ENCODE data around the gene MT3.
A peak's percentile ranks its signal among the peaks of the same experiment; 100 is the strongest.
"Not testable (repeated sequence)": the region's sequence is repeated elsewhere in the genome, so short reads cannot be mapped to it uniquely, and the experiment has no call there.

The MT3 gene

GRCh38 chr16:56580391-56581048, 8.8 kb upstream of the MT3 start:
- no peak for DNase-seq

GRCh38 chr16:56582911-56583310, 6.4 kb upstream of the MT3 start:
- DNase-seq = not testable (repeated sequence)

GRCh38 chr16:56583351-56584168, 5.8 kb upstream of the MT3 start:
- DNase-seq = no peak

- DNase-seq = no peak
Observed at GRCh38 chr16:56584276-56584675, 5.1 kb upstream of the MT3 start.

DNA sequence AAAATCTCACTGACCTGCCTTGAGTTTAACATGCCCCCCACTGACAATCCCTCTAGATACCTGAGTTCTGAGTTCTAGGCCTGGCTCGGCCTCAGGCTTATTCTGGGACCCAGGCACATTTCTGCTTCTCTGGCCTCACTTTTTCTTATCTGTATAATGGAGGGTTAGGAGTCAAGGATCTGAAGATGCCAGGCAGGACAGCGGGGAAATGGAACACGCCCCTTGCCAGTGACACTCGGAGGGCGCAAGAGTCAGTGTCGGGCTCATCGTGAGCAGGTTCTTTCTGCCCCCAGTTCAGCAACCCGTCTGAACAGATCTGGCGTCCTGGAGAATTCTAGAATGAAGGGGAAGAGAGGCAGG, 567 bp upstream of the MT3 start:
- DNase-seq = no peak

GRCh38 chr16:56591377-56592060, 2.2 kb downstream of the MT3 start:
- no peak for DNase-seq

DNA sequence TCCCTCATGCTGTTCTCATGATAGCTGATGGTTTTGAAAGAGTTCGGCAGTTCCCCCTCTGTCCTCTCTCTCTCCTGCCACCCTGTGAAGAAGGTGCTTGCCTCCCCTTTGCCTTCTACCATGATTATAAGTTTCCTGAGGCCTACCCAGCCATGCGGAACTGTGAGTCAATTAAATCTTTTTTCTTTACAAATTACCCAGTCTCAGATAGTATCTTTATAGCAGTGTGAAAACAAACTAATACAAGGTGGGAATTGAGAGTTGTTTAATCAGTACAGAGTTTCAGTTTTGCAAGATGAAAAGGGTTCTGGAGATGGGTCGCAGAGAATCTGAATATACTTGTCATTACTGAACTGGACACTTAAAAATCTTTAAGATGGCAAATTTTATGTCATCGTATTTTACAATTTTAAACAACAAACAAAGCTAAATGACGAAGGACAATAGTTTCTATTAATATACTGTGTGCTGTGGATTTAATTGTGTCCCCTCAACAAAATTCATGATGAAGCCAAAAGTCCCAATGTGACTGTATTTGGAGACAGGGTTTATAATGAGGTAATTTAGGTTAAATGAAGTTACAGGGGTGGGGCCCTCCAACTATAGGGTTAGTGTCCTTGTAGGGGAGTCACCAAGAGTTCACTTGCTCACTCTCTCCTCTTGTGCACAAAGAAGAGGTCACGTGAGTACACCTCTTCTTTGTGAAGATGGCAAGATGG, 4.4 kb downstream of the MT3 start:
- DNase-seq = no peak

DNA sequence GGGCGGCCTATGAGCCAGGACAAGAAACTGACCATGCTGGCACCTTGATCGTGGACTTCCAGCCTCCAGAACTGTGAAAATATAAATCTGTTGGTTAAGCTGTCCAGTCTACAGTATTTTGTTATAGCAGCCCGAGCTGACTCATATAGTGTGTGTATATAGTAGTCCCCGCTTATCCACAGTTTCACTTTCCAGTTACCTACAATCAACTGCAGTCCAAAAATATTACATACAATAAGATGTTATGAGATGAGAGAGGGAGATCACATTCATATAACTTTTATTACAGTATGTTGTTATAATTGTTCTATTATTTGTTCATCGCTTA, 4.9 kb downstream of the MT3 start:
- no peak for DNase-seq

- peak in 1 of 2 donors; percentile 55 for DNase-seq
Observed at GRCh38 chr16:56600398-56600999, 11.2 kb downstream of the MT3 start.

DNA sequence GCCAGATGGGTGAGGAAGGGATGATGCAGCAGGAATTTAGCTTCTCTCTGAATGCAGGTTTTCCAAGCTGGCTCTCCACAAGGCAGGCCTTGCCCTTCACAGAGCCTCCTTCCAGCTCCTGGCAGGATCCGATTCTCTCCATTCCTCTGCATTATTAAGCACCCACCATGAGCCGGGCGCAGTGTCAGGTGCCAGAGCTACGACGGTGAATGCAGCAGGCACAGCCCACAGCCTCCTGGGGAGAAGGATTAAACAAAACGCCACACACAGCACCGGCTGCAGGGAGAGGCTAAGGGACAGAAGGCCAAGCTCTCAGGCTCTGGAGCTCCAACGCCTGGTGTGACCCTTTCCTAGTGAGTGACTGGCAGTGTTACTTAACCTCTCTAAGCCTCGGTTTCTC, 12.0 kb downstream of the MT3 start:
- DNase-seq = no peak

DNA sequence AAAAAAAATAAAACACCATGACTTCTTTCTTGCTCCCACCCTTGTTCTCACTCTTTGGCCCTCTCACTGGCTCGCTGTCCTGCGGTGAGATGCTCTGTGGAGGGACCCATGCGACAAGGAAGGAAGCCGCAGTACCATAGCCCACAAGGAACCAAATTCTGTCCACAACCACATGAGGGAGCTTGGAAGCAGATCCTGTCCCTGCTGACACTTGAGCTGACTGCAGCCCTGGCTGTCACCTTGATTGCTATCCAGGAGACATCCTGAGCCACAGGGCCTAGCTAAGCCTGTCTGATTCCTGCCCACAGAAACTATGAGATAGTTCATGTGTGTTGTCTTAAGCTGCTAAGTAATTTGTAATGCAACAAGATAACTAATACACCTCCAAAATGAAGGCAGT, 14.3 kb downstream of the MT3 start:
- peak in 1 of 2 donors; percentile 30 for DNase-seq

- DNase-seq = no peak
Observed at GRCh38 chr16:56604966-56605365, 15.6 kb downstream of the MT3 start.

GRCh38 chr16:56605475-56605874, 16.1 kb downstream of the MT3 start:
- no peak for DNase-seq

DNA sequence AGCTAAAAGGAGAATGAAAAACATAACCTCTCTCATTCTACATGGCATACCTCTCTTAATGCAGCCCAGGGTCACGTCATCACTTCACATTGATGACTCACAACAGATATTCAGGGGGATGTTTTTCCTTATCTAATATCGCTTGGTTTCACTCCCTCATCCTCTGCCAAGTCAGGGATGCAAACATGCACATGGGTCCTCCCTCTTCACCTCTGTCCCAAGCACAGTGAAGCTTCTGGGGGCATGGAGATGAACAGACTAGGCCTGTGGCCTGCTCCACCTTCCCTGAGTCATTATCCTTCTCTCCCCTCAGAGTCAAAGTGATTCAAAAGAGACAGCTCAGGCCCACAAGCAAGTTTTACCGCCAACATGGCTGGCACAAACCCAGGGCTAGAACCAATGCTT, 16.7 kb downstream of the MT3 start:
- DNase-seq = no peak

GRCh38 chr16:56606476-56607108, 17.3 kb downstream of the MT3 start:
- DNase-seq = no peak

GRCh38 chr16:56607109-56607618, 17.8 kb downstream of the MT3 start:
- no peak for DNase-seq

DNA sequence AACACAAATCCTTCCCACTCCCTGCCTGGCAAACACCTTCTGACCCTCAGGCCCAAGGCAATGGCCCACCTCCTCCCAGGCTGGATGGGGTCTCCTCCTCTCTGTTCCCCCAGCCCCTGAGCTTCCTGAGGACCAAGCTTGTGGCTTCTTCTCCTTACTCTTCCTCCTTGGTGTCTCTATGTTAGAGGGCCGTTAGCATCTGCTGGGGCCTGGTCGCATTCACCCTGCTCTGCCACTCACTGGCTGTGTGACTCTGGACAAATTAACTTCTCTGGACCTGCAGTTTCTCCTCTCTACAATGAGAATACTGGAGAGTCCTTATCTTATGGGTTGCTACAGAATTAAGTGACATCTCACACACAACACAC, 18.3 kb downstream of the MT3 start:
- DNase-seq = no peak

DNA sequence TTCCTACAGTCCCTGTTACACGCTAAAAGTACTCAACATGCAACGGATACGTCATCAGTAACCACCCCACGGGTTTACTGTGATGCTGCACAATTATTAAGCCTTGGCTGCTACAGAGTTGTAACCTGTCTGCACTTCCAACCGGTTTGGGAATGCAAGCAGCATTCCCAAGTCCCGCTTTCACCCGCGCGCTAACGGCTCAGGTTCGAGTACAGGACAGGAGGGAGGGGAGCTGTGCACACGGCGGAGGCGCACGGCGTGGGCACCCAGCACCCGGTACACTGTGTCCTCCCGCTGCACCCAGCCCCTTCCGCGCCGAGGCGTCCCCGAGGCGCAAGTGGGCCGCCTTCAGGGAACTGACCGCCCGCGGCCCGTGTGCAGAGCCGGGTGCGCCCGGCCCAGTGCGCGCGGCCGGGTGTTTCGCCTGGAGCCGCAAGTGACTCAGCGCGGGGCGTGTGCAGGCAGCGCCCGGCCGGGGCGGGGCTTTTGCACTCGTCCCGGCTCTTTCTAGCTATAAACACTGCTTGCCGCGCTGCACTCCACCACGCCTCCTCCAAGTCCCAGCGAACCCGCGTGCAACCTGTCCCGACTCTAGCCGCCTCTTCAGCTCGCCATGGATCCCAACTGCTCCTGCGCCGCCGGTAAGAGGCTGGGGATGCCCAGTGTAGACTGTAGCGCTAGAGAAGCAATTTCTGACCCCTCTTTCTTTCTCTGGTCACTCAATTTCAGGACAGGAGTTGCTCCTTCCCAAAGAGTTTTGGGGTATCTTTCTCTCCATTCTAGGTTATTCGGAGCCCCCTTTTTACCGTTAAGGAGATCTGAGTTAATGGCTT, 18.9 kb downstream of the MT3 start, which contains the start of gene MT2A:
Gene MT2A (plus strand): TSS at position 542 of the 833 bp plus-strand sequence. CDS start 72 bp downstream, at position 614.
- DNase-seq = peak; percentile 84 to 86

DNA sequence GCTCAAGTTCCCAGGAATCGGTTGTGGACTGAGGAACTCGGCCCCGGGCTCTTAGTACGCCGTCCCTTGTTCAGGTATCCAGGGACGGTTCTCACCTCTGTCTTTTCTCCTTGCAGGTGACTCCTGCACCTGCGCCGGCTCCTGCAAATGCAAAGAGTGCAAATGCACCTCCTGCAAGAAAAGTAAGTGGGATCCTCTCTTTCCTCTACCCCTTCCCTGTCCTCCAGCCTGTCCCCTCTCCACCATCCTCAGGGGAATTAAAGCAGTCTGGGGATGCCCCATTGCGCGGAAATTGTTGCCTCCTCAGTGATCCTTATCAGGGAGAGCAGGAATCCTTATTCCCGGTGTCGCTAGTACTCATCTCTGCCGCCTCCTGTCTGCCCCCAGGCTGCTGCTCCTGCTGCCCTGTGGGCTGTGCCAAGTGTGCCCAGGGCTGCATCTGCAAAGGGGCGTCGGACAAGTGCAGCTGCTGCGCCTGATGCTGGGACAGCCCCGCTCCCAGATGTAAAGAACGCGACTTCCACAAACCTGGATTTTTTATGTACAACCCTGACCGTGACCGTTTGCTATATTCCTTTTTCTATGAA, 19.6 kb downstream of the MT3 start:
- DNase-seq = no peak

GRCh38 chr16:56609463-56609921, 20.2 kb downstream of the MT3 start:
- DNase-seq = peak; percentile 75 to 77
